GM19455 (cell line): Measurements from ENCODE around the gene CYTH1.
A peak's percentile ranks its signal among the peaks of the same experiment; 100 is the strongest.

Experiments used
- ATAC-seq: cut with Tn5 transposase; IDR thresholded peaks from one replicate; pipeline ENCODE4 v1.9.1; 2021; ENCODE audit not compliant: unreplicated experiment

CYTH1 gene

GRCh38 chr17:78738278-78738677 is 43.8 kb downstream of the CYTH1 start:
- ATAC-seq: no peak

DNA sequence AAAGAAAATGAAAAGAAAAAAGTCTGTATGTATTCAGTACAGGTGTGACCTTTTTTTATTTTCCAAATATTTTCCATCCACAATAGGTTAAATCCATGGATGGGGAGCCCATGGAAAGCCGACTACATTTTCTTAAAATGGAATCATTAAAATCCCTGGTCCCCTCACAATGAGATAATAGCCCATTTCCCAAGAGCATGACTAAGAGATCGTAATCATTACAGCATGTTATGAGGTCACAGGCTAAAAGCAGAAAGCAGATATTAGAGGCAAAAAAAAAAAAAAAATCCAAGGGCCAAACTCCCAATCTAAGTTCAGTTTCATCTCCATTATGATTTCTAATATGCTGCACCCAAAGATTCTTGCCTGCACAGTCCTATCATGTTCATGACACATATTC is 44.7 kb downstream of the CYTH1 start:
- ATAC-seq: no peak

- peak; percentile 49 for ATAC-seq
Observed at GRCh38 chr17:78736526-78737079, 45.5 kb downstream of the CYTH1 start.

- no peak for ATAC-seq
Observed at GRCh38 chr17:78735832-78736525, 46.1 kb downstream of the CYTH1 start.

GRCh38 chr17:78734793-78735641 is 47.1 kb downstream of the CYTH1 start:
- no peak for ATAC-seq

DNA sequence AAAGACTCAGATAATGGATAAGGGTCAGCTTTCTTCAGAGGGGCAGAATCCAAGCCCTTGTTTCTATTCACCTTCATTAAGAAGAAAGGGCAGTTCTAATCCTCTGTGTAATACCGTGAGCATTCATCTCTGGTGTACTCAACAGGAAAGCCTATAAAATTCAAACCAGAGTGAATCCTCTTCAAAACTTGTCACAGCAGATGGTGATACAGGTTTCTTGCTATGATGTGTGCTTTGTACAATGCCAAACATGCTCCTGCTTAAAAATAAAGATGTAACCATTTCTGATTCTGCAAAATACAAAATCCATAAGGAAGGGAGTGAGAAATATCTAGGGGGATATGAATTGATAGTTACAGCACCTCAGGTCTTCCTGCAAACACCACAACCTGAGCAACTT is 49.7 kb downstream of the CYTH1 start:
- ATAC-seq: no peak

GRCh38 chr17:78731904-78732303 is 50.2 kb downstream of the CYTH1 start:
- ATAC-seq: no peak

DNA sequence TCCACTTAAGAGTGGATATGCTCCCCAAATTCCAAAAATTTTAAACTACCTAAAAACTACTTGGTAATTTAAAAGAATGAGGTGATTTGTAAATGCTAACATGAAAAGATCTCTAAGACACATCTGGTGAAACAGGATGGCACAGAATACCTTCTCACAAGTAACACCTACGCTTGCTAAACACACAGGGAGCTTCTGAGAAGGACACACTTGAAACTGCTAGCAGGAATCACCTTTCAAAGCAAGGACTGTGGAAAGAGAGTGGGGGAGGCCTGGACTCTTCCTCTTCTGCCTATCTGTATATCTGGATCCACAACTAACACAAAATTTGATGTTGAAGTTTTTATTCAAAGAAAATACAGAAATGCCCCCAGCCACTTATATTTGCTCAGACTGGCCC is 52.4 kb downstream of the CYTH1 start:
- no peak for ATAC-seq

DNA sequence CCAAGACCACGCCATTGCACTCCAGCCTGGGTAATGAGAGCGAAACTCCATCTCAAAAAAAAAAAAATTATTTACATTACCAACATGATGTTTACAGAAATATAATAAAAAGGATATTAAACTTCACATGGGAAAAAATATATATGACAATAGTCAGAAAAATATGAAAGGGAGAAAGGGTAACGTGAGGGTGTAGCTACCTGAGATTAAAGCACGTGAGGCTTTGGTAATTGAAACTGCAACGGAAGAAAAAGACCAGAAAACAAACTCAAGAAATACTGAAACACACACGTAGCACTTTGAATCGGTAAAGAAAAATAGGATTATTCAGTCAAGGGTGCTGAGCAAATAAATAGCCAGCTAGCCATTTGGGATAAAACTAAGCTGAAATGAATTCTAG is 53.6 kb downstream of the CYTH1 start:
- no peak for ATAC-seq

GRCh38 chr17:78727476-78728229 is 54.4 kb downstream of the CYTH1 start:
- no peak for ATAC-seq

- ATAC-seq: no peak
Observed at GRCh38 chr17:78727057-78727456, 55.0 kb downstream of the CYTH1 start.

GRCh38 chr17:78726513-78726912 is 55.6 kb downstream of the CYTH1 start:
- no peak for ATAC-seq

DNA sequence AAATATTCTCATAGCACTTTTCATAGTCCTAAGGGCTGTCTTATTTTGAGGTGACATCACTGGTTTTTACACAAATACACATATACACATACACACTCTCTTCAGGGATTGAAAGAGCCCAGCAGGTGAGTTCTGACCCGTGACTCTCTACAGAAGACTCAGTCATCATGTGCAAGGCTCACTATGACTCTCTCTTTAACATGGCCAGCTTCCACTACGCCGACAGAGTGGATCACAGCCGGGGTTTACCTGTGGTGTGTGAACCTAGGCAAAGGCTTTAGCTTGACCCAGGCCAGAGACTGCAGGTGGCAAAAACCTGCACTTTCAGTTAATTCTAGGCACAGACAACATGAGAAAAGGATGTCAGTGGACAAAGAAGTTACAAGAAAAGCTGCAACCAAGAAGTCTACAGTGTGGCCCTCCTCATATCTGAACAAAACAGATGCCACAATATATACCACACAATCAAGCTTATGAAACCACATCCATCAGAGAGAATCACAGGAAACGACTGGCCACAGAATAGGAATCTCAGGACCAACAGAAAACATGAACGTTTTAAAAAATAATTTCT is 56.5 kb downstream of the CYTH1 start:
- no peak for ATAC-seq

- ATAC-seq: no peak
Observed at GRCh38 chr17:78724999-78725398, 57.1 kb downstream of the CYTH1 start.

GRCh38 chr17:78724544-78724943 is 57.5 kb downstream of the CYTH1 start:
- ATAC-seq: no peak

- ATAC-seq: no peak
Observed at GRCh38 chr17:78723957-78724356, 58.1 kb downstream of the CYTH1 start.

- no peak for ATAC-seq
Observed at GRCh38 chr17:78723001-78723796, 58.9 kb downstream of the CYTH1 start.

GRCh38 chr17:78722246-78722761 is 59.8 kb downstream of the CYTH1 start:
- no peak for ATAC-seq

DNA sequence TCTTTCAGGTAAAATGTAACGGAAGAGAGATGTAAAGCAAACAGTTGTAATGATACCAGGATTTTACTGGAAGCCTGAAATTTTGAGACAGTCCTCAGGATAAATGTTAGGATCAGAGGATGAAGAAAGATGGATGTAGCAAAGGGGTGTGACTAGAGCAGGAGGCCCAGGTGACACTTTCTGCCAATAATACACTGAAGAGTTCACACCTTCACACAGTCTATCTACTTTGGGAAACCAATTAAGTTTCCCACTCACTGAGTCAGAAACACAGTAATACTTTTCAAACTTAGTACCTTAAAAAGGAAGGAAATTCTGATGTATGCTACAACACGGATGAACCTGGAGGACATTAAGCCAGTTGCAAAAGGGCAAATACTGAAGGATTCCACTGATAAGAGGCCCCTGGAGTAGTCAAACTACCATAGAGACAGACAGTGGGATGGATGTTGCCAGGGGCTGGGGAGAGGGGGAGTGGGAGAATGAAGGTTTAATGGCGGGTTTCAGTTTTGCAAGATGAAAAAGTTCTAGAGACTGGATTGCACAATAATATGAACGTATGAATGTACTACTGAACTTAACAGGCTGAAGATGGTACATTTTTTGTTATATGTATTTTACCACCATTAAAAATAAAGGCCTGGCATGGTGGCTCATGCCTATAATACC is 62.3 kb downstream of the CYTH1 start:
- ATAC-seq: no peak
